GM18520 (cell line): ENCODE data around the gene HTR3B.

Experiments used
- ATAC-seq: cut with Tn5 transposase; IDR thresholded peaks from one replicate; pipeline ENCODE4 v1.9.1; 2021; ENCODE audit not compliant: unreplicated experiment

Gene HTR3B

GRCh38 chr11:113989381-113989780 is 84.8 kb downstream of the HTR3B start:
- ATAC-seq, result no peak

- no peak for ATAC-seq
Measured at GRCh38 chr11:113989916-113990315, 85.3 kb downstream of the HTR3B start.

GRCh38 chr11:113991170-113991569 is 86.6 kb downstream of the HTR3B start:
- no peak for ATAC-seq

GRCh38 chr11:113991718-113992458 is 87.3 kb downstream of the HTR3B start:
- ATAC-seq, result no peak

- no peak for ATAC-seq
Measured at GRCh38 chr11:113992459-113993110, 88.0 kb downstream of the HTR3B start.

- no peak for ATAC-seq
Measured at GRCh38 chr11:113994077-113994954, 89.7 kb downstream of the HTR3B start.
